Liver (tissue), 9 donors: Measurements from ENCODE around the gene S100A13. TPM values are rescaled to one million over a fixed set of nuclear protein-coding genes. Genes with fewer than 3 reads are reported as not detected.
"Not testable (repeated sequence)": the region's sequence is repeated elsewhere in the genome, so short reads cannot be mapped to it uniquely, and the experiment has no call there.

Source experiments
- DNase-seq: peaks from one replicate; pipeline ENCODE4 v3.0.0-alpha.2; 2017; ENCODE audit warnings: low spot score
- H3K27ac ChIP-seq, 2 donors: one replicate each; pipeline ENCODE4 v1.7.0; 2013; ENCODE audit warnings: inconsistent platforms in 2 of 2, low read length in 2 of 2, control low read depth in 1 of 2, low read depth in 1 of 2, mild to moderate bottlenecking in 1 of 2
- H3K27me3 ChIP-seq, 4 donors: one replicate each; pipeline versions ENCODE4 v1.6.1 to v1.7.0; 2013; ENCODE audit warnings: low read length in 3 of 4, inconsistent platforms in 1 of 4, mild to moderate bottlenecking in 1 of 4, moderate library complexity in 1 of 4; ENCODE audit not compliant: control insufficient read depth in 4 of 4, insufficient read depth in 4 of 4
- H3K36me3 ChIP-seq, 4 donors: one replicate each; pipeline versions ENCODE4 v1.6.1 to v1.7.0; 2013; ENCODE audit warnings: low read length in 3 of 4, mild to moderate bottlenecking in 3 of 4, low read depth in 1 of 4, moderate library complexity in 1 of 4; ENCODE audit not compliant: control insufficient read depth in 4 of 4, insufficient read depth in 3 of 4
- H3K4me1 ChIP-seq, 4 donors: one replicate each; pipeline versions ENCODE4 v1.6.1 to v1.7.0; 2013; ENCODE audit warnings: low read length in 3 of 4, mild to moderate bottlenecking in 3 of 4, moderate library complexity in 1 of 4; ENCODE audit not compliant: control insufficient read depth in 4 of 4, insufficient read depth in 4 of 4
- H3K4me3 ChIP-seq, 3 donors: one replicate each; pipeline versions ENCODE4 v1.6.1 to v1.7.0; 2013; ENCODE audit warnings: low read length in 3 of 3, control low read depth in 1 of 3, low read depth in 1 of 3, mild to moderate bottlenecking in 1 of 3
- H3K9ac ChIP-seq, 2 donors: one replicate each; pipeline ENCODE4 v1.7.0; 2013; ENCODE audit warnings: low read length in 2 of 2, mild to moderate bottlenecking in 2 of 2, moderate library complexity in 2 of 2, control low read depth in 1 of 2, low read depth in 1 of 2
- H3K9me3 ChIP-seq, 4 donors: one replicate each; pipeline versions ENCODE4 v1.6.1 to v1.7.0; 2013; ENCODE audit warnings: low read length in 3 of 4; ENCODE audit not compliant: control insufficient read depth in 4 of 4
- ATF3 ChIP-seq: IDR thresholded peaks from 2 replicates; pipeline ENCODE4 v1.6.1; 2016; ENCODE audit warnings: antibody characterized with exemption
- CTCF ChIP-seq: fragments of 150-350 bp; IDR thresholded peaks from 2 replicates; pipeline ENCODE4 v1.5.1; 2017; ENCODE audit warnings: improper control_type of control experiment, low read depth, low read length; ENCODE audit not compliant: missing input control
- FOXA1 ChIP-seq: IDR thresholded peaks from 2 replicates; pipeline ENCODE4 v1.6.1; 2016; ENCODE audit warnings: antibody characterized with exemption
- GABPA ChIP-seq, 2 donors: IDR thresholded peaks in 1 of 2; conservative IDR thresholded peaks in 1 of 2; 2 replicates each; pipeline ENCODE4 v1.6.1; 2016; ENCODE audit warnings: antibody characterized with exemption in 2 of 2, mild to moderate bottlenecking in 1 of 2, moderate library complexity in 1 of 2
- HNF4G ChIP-seq: IDR thresholded peaks from 2 replicates; pipeline ENCODE4 v1.6.1; 2016; ENCODE audit warnings: antibody characterized with exemption
- JUND ChIP-seq, 2 donors: IDR thresholded peaks; 2 replicates each; pipeline ENCODE4 v1.6.1; 2016; ENCODE audit warnings: antibody characterized with exemption in 2 of 2
- NR2F2 ChIP-seq: IDR thresholded peaks from 2 replicates; pipeline ENCODE4 v1.6.1; 2016; ENCODE audit warnings: antibody characterized with exemption
- RXRA ChIP-seq, 2 donors: IDR thresholded peaks; 2 replicates each; pipeline ENCODE4 v1.6.1; 2017 to 2018; ENCODE audit warnings: antibody characterized with exemption in 2 of 2, mild to moderate bottlenecking in 1 of 2
- SP1 ChIP-seq: IDR thresholded peaks from 2 replicates; pipeline ENCODE4 v1.6.1; 2018; ENCODE audit warnings: antibody characterized with exemption, mild to moderate bottlenecking
- TAF1 ChIP-seq: conservative IDR thresholded peaks from 2 replicates; pipeline ENCODE4 v1.6.1; 2016; ENCODE audit warnings: antibody characterized with exemption, mild to moderate bottlenecking
- YY1 ChIP-seq: IDR thresholded peaks from 2 replicates; pipeline ENCODE4 v1.6.1; 2016; ENCODE audit warnings: antibody characterized with exemption, mild to moderate bottlenecking
- ZBTB33 ChIP-seq: IDR thresholded peaks from 2 replicates; pipeline ENCODE4 v1.6.1; 2016; ENCODE audit warnings: antibody characterized with exemption
- WGBS: extraction: QIAGEN DNeasy Blood & Tissue Kit; methylation state at CpG from one replicate; pipeline ENCODE4 v1.1.7; 2013; 5-methylcytosine and 5-hydroxymethylcytosine counted together
- polyA plus RNA-seq, 2 donors: library from polyadenylated mRNA; stranded (reverse) in 1 of 2; unstranded in 1 of 2; fragments of 200-250 nt in 1 of 2; fragments of >200 nt in 1 of 2; fragmentation: Nextera tagmentation in 1 of 2; extraction: Ambion mirVana in 1 of 2; gene quantifications; one replicate each; pipeline versions ENCODE4 v1.2.1 to v1.2.3, GENCODE V29; 2013 to 2015
- total RNA-seq, 2 donors: library from RNA; depleted of rRNA; stranded (reverse); fragments of >200 nt; gene quantifications; one replicate each; pipeline ENCODE4 v1.2.3, GENCODE V29; 2014
- donor health status: healthy.
- donor health status: healthy.
- donor health status: healthy.
- donor health status: healthy.
- donor health status: healthy.

The S100A13 gene
- total and polyA plus RNA-seq, 4 donors = 5.3 to 23.0 (median 15.7) TPM

DNA sequence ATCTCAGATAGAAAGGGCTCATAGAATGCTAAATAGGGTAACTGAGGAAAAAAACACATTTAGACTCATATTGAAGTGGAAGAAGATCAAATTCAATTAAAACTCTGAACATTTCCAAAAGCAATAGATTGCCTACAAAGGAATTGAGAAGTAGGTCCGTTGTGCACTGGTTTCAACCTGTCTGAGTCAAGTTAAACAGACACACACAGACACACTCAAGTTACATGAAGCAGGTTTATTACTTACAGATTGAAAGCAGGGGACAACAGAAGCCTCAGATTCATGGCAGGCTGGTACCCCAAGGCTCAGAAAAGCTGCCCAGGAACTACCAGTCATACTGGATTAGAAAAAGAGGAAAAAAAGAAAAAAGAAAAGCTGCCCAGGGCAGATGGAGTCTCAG, 41.0 kb downstream of the S100A13 start (continued):
- no peak for TF ChIP-seq CTCF
- no peak for TF ChIP-seq YY1
- TF ChIP-seq ZBTB33 = no peak
- no peak for TF ChIP-seq JUND (IDR thresholded peaks at IDR 0.05)
- TF ChIP-seq HNF4G = no peak
- TF ChIP-seq SP1 = no peak
- no peak for TF ChIP-seq RXRA (IDR thresholded peaks at IDR 0.05)

DNA sequence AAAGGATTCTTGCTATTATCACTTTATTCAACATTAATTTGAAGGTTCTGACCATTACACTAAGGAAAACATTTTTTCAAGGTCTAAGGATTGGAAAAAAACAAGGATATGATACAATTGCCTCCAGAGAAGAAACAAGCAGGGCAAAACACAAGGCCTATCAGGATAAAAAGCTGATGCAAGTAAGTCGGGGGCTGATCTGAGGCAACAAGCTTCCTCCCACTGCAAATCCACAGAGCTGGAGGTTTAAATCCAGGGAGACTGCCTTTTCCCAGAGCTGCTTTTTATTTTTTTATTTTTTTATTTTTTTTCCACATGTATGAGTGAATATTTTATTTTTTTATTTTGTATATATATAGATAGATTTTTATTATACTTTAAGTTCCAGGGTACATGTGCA, 42.3 kb downstream of the S100A13 start:
- H3K36me3 ChIP-seq = no peaks in the 10 kb centered on the region
- H3K9me3 ChIP-seq = no peaks in the 10 kb centered on the region
- TF ChIP-seq TAF1 (no peak), JUND (IDR thresholded peaks at IDR 0.05) (no peak), FOXA1 (no peak)
- no peak overlapping the region for H3K27ac ChIP-seq
- H3K4me1 ChIP-seq = no peaks in the 10 kb centered on the region
- DNase-seq = no peak
- H3K27me3 ChIP-seq = no peaks in the 10 kb centered on the region
- H3K4me3 ChIP-seq = no peak overlapping the region
- no peak overlapping the region for H3K9ac ChIP-seq
- 84% methylated on average over 1 of the region's 1 CpG for WGBS

- no peak overlapping the region for H3K4me3 ChIP-seq
- no peaks in the 10 kb centered on the region for H3K4me1 ChIP-seq
- no peaks in the 10 kb centered on the region for H3K36me3 ChIP-seq
- 86% methylated on average over 2 of the region's 2 CpGs for WGBS
- DNase-seq = no peak
- TF ChIP-seq RXRA (IDR thresholded peaks at IDR 0.05) (no peak), ATF3 (no peak), GABPA (IDR thresholded peaks at IDR 0.05 in 1 of 2, conservative IDR thresholded peaks at IDR 0.05 in 1 of 2) (no peak), JUND (IDR thresholded peaks at IDR 0.05) (no peak), HNF4G (no peak), YY1 (no peak), NR2F2 (no peak)
- H3K9me3 ChIP-seq = no peaks in the 10 kb centered on the region
- no peaks in the 10 kb centered on the region for H3K27me3 ChIP-seq
- no peak overlapping the region for H3K27ac ChIP-seq
- no peak overlapping the region for H3K9ac ChIP-seq
Observed at GRCh38 chr1:153583976-153584375, 43.3 kb downstream of the S100A13 start.

DNA sequence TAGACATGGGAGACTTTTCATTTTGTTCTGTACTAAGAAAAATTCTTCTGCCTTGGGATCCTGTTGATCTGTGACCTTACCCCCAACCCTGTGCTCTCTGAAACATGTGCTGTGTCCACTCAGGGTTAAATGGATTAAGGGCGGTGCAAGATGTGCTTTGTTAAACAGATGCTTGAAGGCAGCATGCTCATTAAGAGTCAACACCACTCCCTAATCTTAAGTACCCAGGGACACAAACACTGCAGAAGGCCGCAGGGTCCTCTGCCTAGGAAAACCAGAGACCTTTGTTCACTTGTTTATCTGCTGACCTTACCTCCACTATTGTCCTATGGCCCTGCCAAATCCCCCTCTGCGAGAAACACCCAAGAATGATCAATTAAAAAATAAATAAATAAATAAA, 43.8 kb downstream of the S100A13 start:
- not testable (repeated sequence) for H3K9me3 ChIP-seq, H3K4me3 ChIP-seq, DNase-seq, H3K9ac ChIP-seq, H3K36me3 ChIP-seq, H3K4me1 ChIP-seq, H3K27me3 ChIP-seq, H3K27ac ChIP-seq
- WGBS = 78% methylated on average over 3 of the region's 3 CpGs

DNA sequence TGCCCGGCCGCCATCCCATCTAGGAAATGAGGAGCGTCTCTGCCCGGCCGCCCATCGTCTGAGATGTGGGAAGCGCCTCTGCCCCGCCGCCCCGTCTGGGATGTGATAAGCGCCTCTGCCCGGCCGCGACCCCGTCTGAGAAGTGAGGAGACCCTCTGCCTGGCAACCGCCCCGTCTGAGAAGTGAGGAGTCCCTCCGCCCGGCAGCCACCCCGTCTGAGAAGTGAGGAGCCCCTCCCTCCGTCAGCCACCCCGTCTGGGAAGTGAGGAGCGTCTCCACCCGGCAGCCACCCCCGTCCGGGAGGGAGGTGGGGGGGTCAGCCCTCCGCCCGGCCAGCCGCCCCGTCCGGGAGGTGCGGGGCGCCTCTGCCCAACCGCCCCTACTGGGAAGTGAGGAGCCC, 44.5 kb downstream of the S100A13 start:
- not testable (repeated sequence) for H3K27me3 ChIP-seq, H3K27ac ChIP-seq, H3K9ac ChIP-seq, DNase-seq, H3K9me3 ChIP-seq, H3K4me3 ChIP-seq, H3K36me3 ChIP-seq, H3K4me1 ChIP-seq
- 97% methylated on average over 32 of the region's 34 CpGs for WGBS
